Thoracic aorta (tissue), 2 donors: ENCODE results near the gene DNAI2. TPM values are rescaled to one million over a fixed set of nuclear protein-coding genes. Genes with fewer than 3 reads are reported as not detected.

Experiments used
- ATAC-seq: fragments of 150-250 bp; one replicate; pipeline ENCODE4 v1.8.0; 2017; ENCODE audit warnings: low read depth; ENCODE audit not compliant: insufficient number of reproducible peaks, low FRiP score
- DNase-seq: peaks from one replicate; pipeline ENCODE4 v3.0.0-alpha.2; 2020; ENCODE audit warnings: low spot score
- H3K27ac ChIP-seq, 2 donors: fragments of 200-600 bp; sonication (generic); 1 replicate in 1 of 2; 2 replicates in 1 of 2; pipeline ENCODE4 v1.5.1; 2016; ENCODE audit warnings: mild to moderate bottlenecking in 2 of 2, moderate library complexity in 2 of 2
- H3K27me3 ChIP-seq: fragments of 200-600 bp; sonication (generic); replicated peaks from 2 replicates; pipeline ENCODE4 v1.6.0; 2016; ENCODE audit warnings: mild to moderate bottlenecking; ENCODE audit not compliant: insufficient read depth
- H3K36me3 ChIP-seq: fragments of 200-600 bp; sonication (generic); one replicate; pipeline ENCODE4 v1.5.1; 2016
- H3K4me1 ChIP-seq, 2 donors: fragments of 200-600 bp; sonication (generic); 1 replicate in 1 of 2; 2 replicates in 1 of 2; pipeline versions ENCODE4 v1.5.1 to v1.6.0; 2016; ENCODE audit warnings: low read depth in 2 of 2, mild to moderate bottlenecking in 1 of 2; ENCODE audit not compliant: control insufficient read depth in 1 of 2
- H3K4me3 ChIP-seq: fragments of 200-600 bp; sonication (generic); 2 replicates; pipeline ENCODE4 v1.5.1; 2016; ENCODE audit warnings: mild to moderate bottlenecking
- H3K9me3 ChIP-seq: fragments of 200-600 bp; sonication (generic); 2 replicates; pipeline ENCODE4 v1.5.1; 2016
- total RNA-seq, 2 donors: library from RNA; depleted of rRNA; stranded (reverse); fragments of >200 nt; gene quantifications; one replicate each; pipeline versions ENCODE4 v1.1.0 to v1.2.3, GENCODE V29; 2016
- TF ChIP-seq, protein P1 (sequence below): fragments of 200-600 bp; sonication (generic); IDR thresholded peaks from one replicate; pipeline ENCODE4 v1.5.1; 2019; ENCODE audit warnings: antibody characterized with exemption

DNAI2 gene
- total RNA-seq, 2 donors from 2014 or later = not detected

DNA sequence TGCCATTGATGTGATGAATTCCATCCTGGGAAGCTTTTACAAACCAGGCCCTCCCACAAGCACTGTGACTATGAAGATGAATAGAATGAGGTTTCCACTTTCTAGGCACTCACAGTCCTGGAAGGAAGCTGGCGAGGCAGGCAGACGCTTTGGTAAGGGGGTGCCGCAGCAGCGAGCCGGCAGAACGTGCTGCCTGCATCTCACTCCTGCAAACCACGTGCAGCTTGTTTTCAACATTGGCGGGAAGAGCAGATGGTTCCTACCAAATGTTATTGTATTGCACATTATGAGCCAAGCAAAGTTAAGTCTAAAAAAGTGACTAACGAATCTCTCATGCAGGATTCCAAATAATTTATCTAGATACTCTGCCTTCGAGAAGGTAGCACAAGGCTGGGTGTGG lies 3.7 kb upstream of the DNAI2 start:
- TF ChIP-seq, protein P1, sequence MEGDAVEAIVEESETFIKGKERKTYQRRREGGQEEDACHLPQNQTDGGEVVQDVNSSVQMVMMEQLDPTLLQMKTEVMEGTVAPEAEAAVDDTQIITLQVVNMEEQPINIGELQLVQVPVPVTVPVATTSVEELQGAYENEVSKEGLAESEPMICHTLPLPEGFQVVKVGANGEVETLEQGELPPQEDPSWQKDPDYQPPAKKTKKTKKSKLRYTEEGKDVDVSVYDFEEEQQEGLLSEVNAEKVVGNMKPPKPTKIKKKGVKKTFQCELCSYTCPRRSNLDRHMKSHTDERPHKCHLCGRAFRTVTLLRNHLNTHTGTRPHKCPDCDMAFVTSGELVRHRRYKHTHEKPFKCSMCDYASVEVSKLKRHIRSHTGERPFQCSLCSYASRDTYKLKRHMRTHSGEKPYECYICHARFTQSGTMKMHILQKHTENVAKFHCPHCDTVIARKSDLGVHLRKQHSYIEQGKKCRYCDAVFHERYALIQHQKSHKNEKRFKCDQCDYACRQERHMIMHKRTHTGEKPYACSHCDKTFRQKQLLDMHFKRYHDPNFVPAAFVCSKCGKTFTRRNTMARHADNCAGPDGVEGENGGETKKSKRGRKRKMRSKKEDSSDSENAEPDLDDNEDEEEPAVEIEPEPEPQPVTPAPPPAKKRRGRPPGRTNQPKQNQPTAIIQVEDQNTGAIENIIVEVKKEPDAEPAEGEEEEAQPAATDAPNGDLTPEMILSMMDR = no peak
- DNase-seq = no peak
- no peak for ATAC-seq
- Histone ChIP-seq H3K4me3 (no peak overlapping the region), H3K27ac (no peak overlapping the region), H3K27me3 (no peaks in the 10 kb centered on the region), H3K36me3 (no peaks in the 10 kb centered on the region), H3K4me1 (no peaks in the 10 kb centered on the region), H3K9me3 (no peaks in the 10 kb centered on the region)

DNA sequence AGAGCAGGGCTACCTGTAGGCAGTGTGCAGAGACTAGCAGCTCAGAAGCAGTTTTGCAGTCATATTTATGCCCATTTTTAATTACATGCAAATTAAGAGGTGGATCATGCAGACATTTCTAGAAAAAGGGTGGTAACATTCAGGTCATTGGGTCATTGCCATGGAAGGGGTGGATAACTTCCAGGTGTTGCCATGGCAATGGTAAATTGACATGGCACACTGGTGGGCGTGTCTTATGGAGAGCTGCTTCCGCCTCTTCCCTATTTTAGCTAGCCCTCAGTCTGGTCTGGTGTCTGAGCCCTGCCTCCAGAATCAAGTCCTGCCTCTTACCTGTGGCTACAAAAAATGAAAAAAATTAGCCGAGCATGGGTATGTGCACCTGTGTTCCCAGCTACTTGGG lies 2.8 kb upstream of the DNAI2 start:
- Histone ChIP-seq H3K36me3 (no peaks in the 10 kb centered on the region), H3K4me1 (no peaks in the 10 kb centered on the region), H3K27ac (no peak overlapping the region), H3K27me3 (no peaks in the 10 kb centered on the region), H3K9me3 (no peaks in the 10 kb centered on the region), H3K4me3 (no peak overlapping the region)
- ATAC-seq = no peak
- TF ChIP-seq, protein P1 = no peak
- DNase-seq = no peak

DNA sequence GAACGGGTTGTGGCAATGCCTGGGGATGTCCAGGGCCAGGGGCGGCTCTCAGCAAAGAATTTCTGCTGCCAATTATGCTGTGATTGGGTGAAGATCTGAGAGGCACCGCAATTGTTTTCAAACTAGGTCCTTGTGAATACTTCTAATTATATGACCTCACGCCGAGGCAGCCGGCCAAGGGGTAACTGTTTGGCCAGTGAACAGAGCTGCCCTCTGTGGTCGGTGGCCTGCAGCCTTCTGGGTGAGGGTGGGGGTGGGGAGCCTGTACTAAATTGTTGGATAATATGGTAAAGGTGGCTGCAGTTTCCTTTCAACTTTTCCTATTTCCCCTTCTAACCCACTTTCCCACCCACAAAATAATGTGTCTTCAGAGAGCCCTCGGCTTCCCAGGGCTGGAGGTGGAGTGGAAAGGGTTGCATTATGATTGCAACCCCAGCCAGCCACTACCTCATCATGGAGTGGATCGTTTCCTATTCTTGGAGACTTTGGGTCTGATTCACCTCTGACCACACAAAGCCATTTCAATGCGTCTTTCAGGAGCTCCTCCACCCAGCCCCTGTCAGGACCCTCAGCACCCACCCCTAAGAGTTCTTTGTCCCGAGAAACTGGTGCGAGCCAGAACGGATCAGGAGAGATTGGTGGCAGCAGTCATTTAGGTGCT lies 2.0 kb upstream of the DNAI2 start:
- Histone ChIP-seq H3K9me3 (no peaks in the 10 kb centered on the region), H3K4me1 (no peaks in the 10 kb centered on the region), H3K27me3 (no peaks in the 10 kb centered on the region), H3K27ac (no peak overlapping the region), H3K4me3 (no peak overlapping the region), H3K36me3 (no peaks in the 10 kb centered on the region)
- TF ChIP-seq, protein P1 = no peak
- ATAC-seq (no peak), DNase-seq (no peak)

DNA sequence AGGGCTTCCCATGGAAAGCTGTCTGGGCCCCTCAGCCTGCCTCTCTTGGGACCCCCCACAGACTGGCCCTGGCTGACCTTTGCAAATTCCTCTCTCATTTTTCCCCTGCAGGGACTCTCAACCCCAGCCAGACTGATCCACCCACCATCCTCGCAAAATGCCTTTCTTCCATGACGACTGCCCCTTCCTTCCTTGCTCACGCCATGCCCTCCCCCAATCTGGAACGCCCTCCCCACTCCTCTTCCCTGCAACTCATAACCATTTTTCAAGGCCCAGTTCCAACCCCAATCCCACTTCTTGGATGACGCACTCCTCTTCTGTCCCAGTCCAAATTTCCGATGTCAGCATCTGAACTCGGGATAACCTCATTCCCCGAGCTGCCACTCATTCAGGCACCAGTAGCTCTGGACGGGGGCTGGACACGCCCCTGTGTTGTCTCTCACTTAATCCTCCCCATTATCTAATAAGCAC lies 1.3 kb upstream of the DNAI2 start:
- Histone ChIP-seq H3K4me3 (no peak overlapping the region), H3K27me3 (no peaks in the 10 kb centered on the region), H3K36me3 (no peaks in the 10 kb centered on the region), H3K4me1 (no peaks in the 10 kb centered on the region), H3K27ac (no peak overlapping the region), H3K9me3 (no peaks in the 10 kb centered on the region)
- ATAC-seq (no peak), DNase-seq (no peak)
- TF ChIP-seq, protein P1 = no peak

DNA sequence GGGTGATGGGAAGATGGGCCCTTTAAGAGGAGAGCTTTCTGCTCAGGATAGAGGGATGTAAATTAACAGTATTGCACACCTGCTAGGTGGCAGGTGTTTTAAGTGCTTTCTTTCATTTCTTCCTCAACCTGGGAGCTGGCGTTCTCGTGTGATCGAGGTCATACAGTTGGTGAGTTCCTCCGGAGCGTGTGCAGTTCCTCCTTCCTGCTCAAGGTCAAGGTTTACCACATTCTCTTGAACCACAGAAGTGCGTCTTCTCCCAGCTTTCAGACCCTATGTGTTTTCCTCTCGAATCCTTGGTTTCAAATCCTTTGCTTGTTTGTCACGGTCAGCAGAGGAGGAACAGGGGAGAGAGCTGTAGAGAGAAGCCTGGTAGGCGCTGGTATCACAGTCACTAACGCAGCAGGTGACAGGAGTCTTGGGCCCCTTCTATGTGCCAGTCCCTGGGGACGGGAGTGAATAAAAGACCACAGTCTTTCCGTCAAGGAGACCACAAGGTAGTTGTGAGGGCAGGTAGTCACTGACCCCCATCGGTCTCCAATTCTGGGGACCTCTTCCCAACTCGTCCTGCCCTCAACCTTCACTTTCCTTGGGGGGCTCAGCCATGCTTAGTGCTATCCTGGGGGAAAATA lies 791 bp downstream of the DNAI2 start:
- ATAC-seq (no peak), DNase-seq (no peak)
- Histone ChIP-seq H3K4me3 (no peak overlapping the region), H3K36me3 (no peaks in the 10 kb centered on the region), H3K4me1 (no peaks in the 10 kb centered on the region), H3K27me3 (no peaks in the 10 kb centered on the region), H3K9me3 (no peaks in the 10 kb centered on the region), H3K27ac (no peak overlapping the region)
- TF ChIP-seq, protein P1 = no peak
